ENCODE data around the gene HSPB6.

DNA sequence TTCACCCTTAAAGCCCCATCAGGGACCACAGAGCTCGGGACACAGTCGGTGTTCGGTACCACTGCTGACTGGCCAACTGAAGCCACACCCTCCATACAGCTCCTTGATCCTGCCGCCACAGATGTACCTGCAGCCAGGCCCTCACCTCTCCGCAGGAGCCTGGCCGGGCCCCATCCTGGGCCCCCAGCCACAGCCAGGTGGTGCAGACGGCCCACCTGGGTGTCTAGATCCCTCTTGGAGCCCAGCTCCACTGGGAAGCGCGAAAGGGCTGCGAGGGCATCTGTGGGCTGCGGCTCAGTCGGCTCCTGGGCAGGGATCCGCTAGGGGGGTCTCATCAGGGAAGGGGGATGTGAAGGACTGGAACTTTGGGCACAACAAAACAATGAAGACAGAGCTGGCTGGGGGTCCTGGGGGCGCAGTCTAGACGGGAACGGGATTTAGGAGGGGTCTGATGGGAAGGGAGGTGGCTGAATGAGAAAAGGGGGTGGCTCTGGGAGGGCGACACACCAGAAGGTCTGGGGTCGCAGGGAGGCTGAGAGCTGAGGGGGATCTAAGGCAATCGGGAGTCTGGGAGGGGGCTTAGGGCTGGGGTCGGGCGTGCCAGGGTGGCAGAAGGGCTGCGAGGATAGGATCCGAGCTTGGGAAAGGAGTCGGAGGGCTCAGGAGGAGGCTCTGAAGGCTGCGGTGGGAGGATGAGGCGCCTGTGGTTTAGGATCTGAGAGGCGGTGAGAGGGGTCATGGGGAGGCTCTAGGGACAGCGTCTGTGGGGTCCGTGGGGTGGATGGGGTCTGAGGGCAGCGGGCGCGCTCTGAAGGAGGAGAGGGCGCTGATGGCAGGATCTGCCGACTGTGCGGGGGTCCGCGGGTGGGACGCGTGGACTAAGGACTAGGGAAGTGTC, 40.1 kb upstream of the HSPB6 start:
- TF ChIP-seq, protein P1, sequence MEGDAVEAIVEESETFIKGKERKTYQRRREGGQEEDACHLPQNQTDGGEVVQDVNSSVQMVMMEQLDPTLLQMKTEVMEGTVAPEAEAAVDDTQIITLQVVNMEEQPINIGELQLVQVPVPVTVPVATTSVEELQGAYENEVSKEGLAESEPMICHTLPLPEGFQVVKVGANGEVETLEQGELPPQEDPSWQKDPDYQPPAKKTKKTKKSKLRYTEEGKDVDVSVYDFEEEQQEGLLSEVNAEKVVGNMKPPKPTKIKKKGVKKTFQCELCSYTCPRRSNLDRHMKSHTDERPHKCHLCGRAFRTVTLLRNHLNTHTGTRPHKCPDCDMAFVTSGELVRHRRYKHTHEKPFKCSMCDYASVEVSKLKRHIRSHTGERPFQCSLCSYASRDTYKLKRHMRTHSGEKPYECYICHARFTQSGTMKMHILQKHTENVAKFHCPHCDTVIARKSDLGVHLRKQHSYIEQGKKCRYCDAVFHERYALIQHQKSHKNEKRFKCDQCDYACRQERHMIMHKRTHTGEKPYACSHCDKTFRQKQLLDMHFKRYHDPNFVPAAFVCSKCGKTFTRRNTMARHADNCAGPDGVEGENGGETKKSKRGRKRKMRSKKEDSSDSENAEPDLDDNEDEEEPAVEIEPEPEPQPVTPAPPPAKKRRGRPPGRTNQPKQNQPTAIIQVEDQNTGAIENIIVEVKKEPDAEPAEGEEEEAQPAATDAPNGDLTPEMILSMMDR (IDR thresholded peaks at IDR 0.05; ENCODE audit: insufficient read depth, low read depth, low read length) = no peak
- no peak for TF ChIP-seq EZH2 (IDR thresholded peaks at IDR 0.05; ENCODE audit: insufficient read depth, low read length)

Data from astrocyte (in vitro differentiated cells and primary cell).